GM12878 (cell line): ENCODE data around the gene ODAM. TPM values are rescaled to one million over a fixed set of nuclear protein-coding genes. Genes with fewer than 3 reads are reported as not detected.
"Not testable (repeated sequence)": the region's sequence is repeated elsewhere in the genome, so short reads cannot be mapped to it uniquely, and the experiment has no call there.

Experiments used
- ATAC-seq: fragments of 200-7000 bp; cut with Tn5 transposase; 3 replicates; pipeline ENCODE4 v1.9.1; 2020; ENCODE audit warnings: mild to moderate bottlenecking, moderate library complexity
- BruUV-seq: library from RNA; stranded (reverse); fragments of 400-500 nt; replicated peaks from 2 replicates; lab custom pipeline; 2021; lab: Mats Ljungman, UMichigan
- CTCF ChIA-PET: fragments of 300-600 bp; sonication (Branson Sonifier 250); formaldehyde crosslinking; extraction: SDS; loops from one replicate; lab custom pipeline; 2021; ENCODE audit warnings: inconsistent platforms; lab: Yijun Ruan, JAX
- POLR2A ChIA-PET: fragments of 350-600 bp; formaldehyde crosslinking; extraction: SDS; loops from one replicate; lab custom pipeline; 2021; ENCODE audit warnings: inconsistent platforms; lab: Charles Lee
- RAD21 ChIA-PET: fragments of 300-600 bp; sonication (Branson Sonifier 250); formaldehyde crosslinking; loops from one replicate; lab custom pipeline; 2023; ENCODE audit warnings: antibody characterized with exemption; ENCODE audit not compliant: unreplicated experiment; lab: Charles Lee
- SMC1A ChIA-PET: fragments of 300-600 bp; sonication (Branson Sonifier 250); formaldehyde crosslinking; loops from one replicate; lab custom pipeline; 2023; ENCODE audit not compliant: unreplicated experiment, uncharacterized antibody; lab: Charles Lee
- DNase-seq: peaks from one replicate; pipeline ENCODE4 v3.0.0-alpha.2; 2011; ENCODE audit warnings: low read depth, low spot score
- FAIRE-seq: peaks from 3 replicates; lab custom pipeline; 2011; peaks lifted over from hg19 to GRCh38; lab: Jason Lieb, UNC
- H2AFZ ChIP-seq: 2 replicates; pipeline ENCODE4 v1.6.0; 2011; ENCODE audit warnings: low read depth, low read length, control low read depth; ENCODE audit not compliant: control insufficient read depth
- H3K27ac ChIP-seq: 2 replicates; pipeline ENCODE4 v1.5.1; 2011; ENCODE audit warnings: control low read depth; ENCODE audit not compliant: control insufficient read depth, insufficient read depth
- H3K27me3 ChIP-seq, 2 experiments: replicated peaks in 1 of 2; 2 replicates each; pipeline versions ENCODE4 v1.6.0 to v1.6.1; 2011; ENCODE audit warnings: low read length in 1 of 2; ENCODE audit not compliant: control insufficient read depth in 2 of 2, insufficient read depth in 2 of 2
- H3K36me3 ChIP-seq, 2 experiments: 2 replicates each; pipeline ENCODE4 v1.5.1; 2011; ENCODE audit warnings: low read length in 1 of 2; ENCODE audit not compliant: control insufficient read depth in 2 of 2, insufficient read depth in 2 of 2
- H3K4me1 ChIP-seq: 2 replicates; pipeline ENCODE4 v1.6.1; 2011; ENCODE audit warnings: mild to moderate bottlenecking, low read length, moderate library complexity, mixed read lengths; ENCODE audit not compliant: control insufficient read depth, insufficient read depth
- H3K4me2 ChIP-seq: 2 replicates; pipeline ENCODE4 v1.6.0; 2011; ENCODE audit warnings: control low read depth; ENCODE audit not compliant: control insufficient read depth, insufficient read depth
- H3K4me3 ChIP-seq: fragments of 200-600 bp; sonication (generic); 2 replicates; pipeline ENCODE4 v1.5.1; 2016
- H3K79me2 ChIP-seq: 2 replicates; pipeline ENCODE4 v1.6.0; 2011; ENCODE audit warnings: low read length; ENCODE audit not compliant: control insufficient read depth, insufficient read depth
- H3K9ac ChIP-seq: 2 replicates; pipeline ENCODE4 v1.8.0; 2011; ENCODE audit warnings: low read length, control low read depth, mixed read lengths; ENCODE audit not compliant: control insufficient read depth, insufficient read depth
- H3K9me3 ChIP-seq: replicated peaks from 3 replicates; pipeline ENCODE4 v1.5.1; 2011; ENCODE audit warnings: mild to moderate bottlenecking, low read length; ENCODE audit not compliant: control insufficient read depth, insufficient read depth
- H4K20me1 ChIP-seq: 2 replicates; pipeline ENCODE4 v1.6.0; 2011; ENCODE audit not compliant: control insufficient read depth, insufficient read depth
- WGBS: methylation state at CpG from one replicate; pipeline ENCODE4 v1.1.6; 2016; ENCODE audit warnings: low lambda C conversion rate; ENCODE audit not compliant: insufficient replicate concordance, insufficient coverage; ENCODE audit errors: missing lambda C conversion rate; 5-methylcytosine and 5-hydroxymethylcytosine counted together
- in situ Hi-C: fragments of 300-500 bp; cut with MboI; formaldehyde crosslinking; loops from 9 replicates; pipeline ENCODE4 v1.14.3; 2018; ENCODE audit warnings: mixed read lengths
- intact Hi-C: fragments of 100-400 bp; cut with micrococcal nuclease; formaldehyde crosslinking; loops from one replicate; pipeline ENCODE4 v1.14.2; 2022; ENCODE audit not compliant: unreplicated experiment
- polyA plus RNA-seq, 11 experiments: library from polyadenylated mRNA; depleted of rRNA in 4 of 11; unstranded in 6 of 11; stranded (reverse) in 5 of 11; fragments of >200 nt; fragmentation: Nextera tagmentation in 4 of 11; fragmentation: Illumina TruSeq in 1 of 11; extraction: Ambion mirVana in 4 of 11; extraction: Trizol in 1 of 11; gene quantifications; 1 replicate in 1 of 11; 2 replicates in 10 of 11; pipeline versions ENCODE4 v1.2.1 to v1.2.3, GENCODE V29; 2011 to 2016; ENCODE audit warnings: inconsistent platforms in 2 of 11, missing spikeins in 2 of 11, low read depth in 1 of 11
- total RNA-seq, 4 experiments: library from RNA; depleted of rRNA in 3 of 4; stranded (reverse); fragments of >200 nt in 3 of 4; fragmentation: Illumina TruSeq in 1 of 4; extraction: Trizol in 1 of 4; gene quantifications; 2 replicates each; pipeline versions ENCODE4 v1.2.1 to v1.2.3, GENCODE V29; 2013 to 2021

Gene ODAM
- total and polyA plus RNA-seq, 10 of the 15 experiments (the other 5 are each of a cell fraction or from before 2014, with no cell fraction given), result not detected

DNA sequence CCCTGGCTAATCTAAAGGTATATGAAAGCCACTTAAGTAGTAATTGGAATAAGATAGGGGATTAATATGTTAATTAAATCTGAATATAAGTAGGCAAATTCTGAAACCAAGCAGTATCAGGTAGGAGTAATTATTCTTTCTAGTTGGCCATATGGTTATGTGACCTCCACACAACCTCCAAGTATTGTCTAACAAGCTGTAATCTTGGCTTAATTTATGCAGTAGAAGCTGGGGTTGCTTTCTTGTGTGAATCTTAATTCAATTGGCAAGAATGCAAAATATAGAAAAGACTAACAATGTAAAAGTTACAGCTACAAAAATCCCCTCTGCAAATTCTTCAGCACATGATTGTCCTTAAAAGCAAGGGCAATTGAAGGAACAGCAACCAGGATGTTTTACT, 20.6 kb downstream of the ODAM start:
- ATAC-seq, SMC1A ChIA-PET, DNase-seq, H3K9ac ChIP-seq, H3K27me3 ChIP-seq, H4K20me1 ChIP-seq, BruUV-seq, H3K27ac ChIP-seq, H3K4me2 ChIP-seq, H3K9me3 ChIP-seq, in situ Hi-C loops, H3K79me2 ChIP-seq, CTCF ChIA-PET, H3K4me1 ChIP-seq, RAD21 ChIA-PET, POLR2A ChIA-PET, H2AFZ ChIP-seq, H3K4me3 ChIP-seq, H3K36me3 ChIP-seq, intact Hi-C loops, FAIRE-seq: not testable (repeated sequence)

DNA sequence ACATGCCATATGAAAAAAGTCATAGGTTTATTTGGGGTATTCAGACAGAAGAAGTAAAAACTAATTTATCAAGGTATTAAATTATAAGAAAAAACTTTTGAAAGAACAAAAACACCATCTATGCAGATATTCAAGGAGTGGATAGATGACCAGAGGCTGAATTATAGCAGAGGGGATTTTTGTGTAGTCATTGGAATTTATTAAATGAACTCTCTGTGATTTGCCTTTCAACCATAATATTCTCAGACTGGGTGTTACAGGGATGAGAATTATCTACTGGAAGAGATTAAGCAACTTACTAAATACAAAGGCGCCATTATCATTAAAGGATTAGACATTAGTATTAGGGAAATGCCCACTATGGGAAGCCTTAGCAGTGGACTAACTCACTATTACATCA, 21.0 kb downstream of the ODAM start:
- intact Hi-C loops, DNase-seq, BruUV-seq, ATAC-seq, H3K4me1 ChIP-seq, H3K27ac ChIP-seq, H3K4me3 ChIP-seq, FAIRE-seq, POLR2A ChIA-PET, RAD21 ChIA-PET, H4K20me1 ChIP-seq, H2AFZ ChIP-seq, in situ Hi-C loops, SMC1A ChIA-PET, CTCF ChIA-PET, H3K79me2 ChIP-seq, H3K4me2 ChIP-seq, H3K9me3 ChIP-seq, H3K27me3 ChIP-seq, H3K36me3 ChIP-seq, H3K9ac ChIP-seq: not testable (repeated sequence)
- WGBS, result 45% methylated on average over 1 of the region's 1 CpG

DNA sequence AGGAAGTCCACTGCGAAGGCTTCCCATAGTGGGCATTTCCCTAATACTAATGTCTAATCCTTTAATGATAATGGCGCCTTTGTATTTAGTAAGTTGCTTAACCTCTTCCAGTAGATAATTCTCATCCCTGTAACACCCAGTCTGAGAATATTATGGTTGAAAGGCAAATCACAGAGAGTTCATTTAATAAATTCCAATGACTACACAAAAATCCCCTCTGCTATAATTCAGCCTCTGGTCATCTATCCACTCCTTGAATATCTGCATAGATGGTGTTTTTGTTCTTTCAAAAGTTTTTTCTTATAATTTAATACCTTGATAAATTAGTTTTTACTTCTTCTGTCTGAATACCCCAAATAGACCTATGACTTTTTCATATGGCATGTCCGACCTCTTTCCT, 25.9 kb downstream of the ODAM start:
- H3K9ac ChIP-seq, H3K27ac ChIP-seq, H3K36me3 ChIP-seq, CTCF ChIA-PET, H2AFZ ChIP-seq, POLR2A ChIA-PET, H3K4me2 ChIP-seq, H3K27me3 ChIP-seq, H3K4me3 ChIP-seq, SMC1A ChIA-PET, DNase-seq, BruUV-seq, ATAC-seq, H3K79me2 ChIP-seq, H3K4me1 ChIP-seq, H4K20me1 ChIP-seq, H3K9me3 ChIP-seq, intact Hi-C loops, in situ Hi-C loops, RAD21 ChIA-PET: not testable (repeated sequence)
- FAIRE-seq, result peak; percentile 57
- WGBS, result 38% methylated on average over 3 of the region's 3 CpGs

DNA sequence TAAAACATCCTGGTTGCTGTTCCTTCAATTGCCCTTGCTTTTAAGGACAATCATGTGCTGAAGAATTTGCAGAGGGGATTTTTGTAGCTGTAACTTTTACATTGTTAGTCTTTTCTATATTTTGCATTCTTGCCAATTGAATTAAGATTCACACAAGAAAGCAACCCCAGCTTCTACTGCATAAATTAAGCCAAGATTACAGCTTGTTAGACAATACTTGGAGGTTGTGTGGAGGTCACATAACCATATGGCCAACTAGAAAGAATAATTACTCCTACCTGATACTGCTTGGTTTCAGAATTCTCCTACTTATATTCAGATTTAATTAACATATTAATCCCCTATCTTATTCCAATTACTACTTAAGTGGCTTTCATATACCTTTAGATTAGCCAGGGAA, 26.3 kb downstream of the ODAM start:
- H3K27ac ChIP-seq, DNase-seq, RAD21 ChIA-PET, BruUV-seq, ATAC-seq, H3K9me3 ChIP-seq, FAIRE-seq, H4K20me1 ChIP-seq, CTCF ChIA-PET, H2AFZ ChIP-seq, H3K79me2 ChIP-seq, H3K27me3 ChIP-seq, H3K4me1 ChIP-seq, POLR2A ChIA-PET, intact Hi-C loops, in situ Hi-C loops, SMC1A ChIA-PET, H3K4me3 ChIP-seq, H3K4me2 ChIP-seq, H3K9ac ChIP-seq, H3K36me3 ChIP-seq: not testable (repeated sequence)
